NB4 (cell line): ENCODE measurements around the gene ST7L.

Experiments
- CTCF ChIP-seq: IDR thresholded peaks from one replicate; pipeline ENCODE4 v1.5.1; 2012; ENCODE audit warnings: low read depth, low read length
- POLR2A ChIP-seq: IDR thresholded peaks from 2 replicates; pipeline ENCODE4 v1.6.1; 2011; ENCODE audit warnings: mild to moderate bottlenecking; ENCODE audit not compliant: insufficient read length; ENCODE audit errors: extremely low read depth

- TF ChIP-seq CTCF (no peak), POLR2A (no peak)
Measured at GRCh38 chr1:112505400-112505785, 113.5 kb downstream of the ST7L start.
